Calu3 (cell line): Measurements from ENCODE around the gene PIK3C2G. TPM values are rescaled to one million over a fixed set of nuclear protein-coding genes. Genes with fewer than 3 reads are reported as not detected.

Experiments used
- BruUV-seq: library from RNA; stranded (reverse); fragments of 400-500 nt; replicated peaks from 2 replicates; lab custom pipeline; 2021; lab: Mats Ljungman, UMichigan
- CTCF ChIA-PET: fragments of 300-600 bp; sonication (Branson Sonifier 250); formaldehyde crosslinking; loops from one replicate; lab custom pipeline; 2022; ENCODE audit warnings: antibody characterized with exemption; lab: Charles Lee
- DNase-seq: peaks from one replicate; pipeline ENCODE4 v3.0.0; 2022
- H3K27ac Mint-ChIP-seq: one replicate; pipeline ENCODE4 v1.8.0; 2022; ENCODE audit warnings: mixed read lengths; ENCODE audit not compliant: unreplicated experiment
- H3K27me3 Mint-ChIP-seq: one replicate; pipeline ENCODE4 v1.8.0; 2022; ENCODE audit warnings: mixed read lengths; ENCODE audit not compliant: unreplicated experiment
- H3K36me3 Mint-ChIP-seq: one replicate; pipeline ENCODE4 v1.8.0; 2022; ENCODE audit warnings: mild to moderate bottlenecking, moderate library complexity, mixed read lengths; ENCODE audit not compliant: insufficient read depth, unreplicated experiment
- H3K4me1 Mint-ChIP-seq: one replicate; pipeline ENCODE4 v1.8.0; 2022; ENCODE audit warnings: mild to moderate bottlenecking, low read depth, mixed read lengths; ENCODE audit not compliant: unreplicated experiment
- H3K4me3 Mint-ChIP-seq: one replicate; pipeline ENCODE4 v1.8.0; 2022; ENCODE audit warnings: mild to moderate bottlenecking, low read depth, moderate library complexity, mixed read lengths; ENCODE audit not compliant: unreplicated experiment
- H3K9me3 Mint-ChIP-seq: one replicate; pipeline ENCODE4 v1.8.0; 2022; ENCODE audit warnings: low read depth, mixed read lengths; ENCODE audit not compliant: unreplicated experiment
- intact Hi-C: fragments of 100-400 bp; cut with micrococcal nuclease; formaldehyde crosslinking; loops from one replicate; pipeline ENCODE4 v1.10.0; 2022; ENCODE audit not compliant: unreplicated experiment
- total RNA-seq: library from RNA; stranded (reverse); gene quantifications from 2 replicates; pipeline ENCODE4 v1.2.3, GENCODE V29; 2022
- TF ChIP-seq, protein P1 (sequence below): fragments of 200-600 bp; IDR thresholded peaks from one replicate; pipeline ENCODE4 v1.8.0; 2022; ENCODE audit warnings: antibody characterized with exemption; ENCODE audit not compliant: unreplicated experiment

Gene PIK3C2G
- total RNA-seq, 1 experiment from 2014 or later = 24.0 TPM

GRCh38 chr12:18470251-18470650, 208.9 kb downstream of the PIK3C2G start:
- intact Hi-C loops = no loop called here
- DNase-seq = no peak
- H3K4me3 Mint-ChIP-seq = no peak overlapping the region
- no peaks in the 10 kb centered on the region for H3K36me3 Mint-ChIP-seq
- CTCF ChIA-PET = interaction anchor here (0.6 to 1.1 kb wide), 2 partner anchors 10 to 834 kb away, joined by 3 read pairs; no protein-coding TSS in a partner anchor
- H3K4me1 Mint-ChIP-seq = no peaks in the 10 kb centered on the region
- TF ChIP-seq, protein P1, sequence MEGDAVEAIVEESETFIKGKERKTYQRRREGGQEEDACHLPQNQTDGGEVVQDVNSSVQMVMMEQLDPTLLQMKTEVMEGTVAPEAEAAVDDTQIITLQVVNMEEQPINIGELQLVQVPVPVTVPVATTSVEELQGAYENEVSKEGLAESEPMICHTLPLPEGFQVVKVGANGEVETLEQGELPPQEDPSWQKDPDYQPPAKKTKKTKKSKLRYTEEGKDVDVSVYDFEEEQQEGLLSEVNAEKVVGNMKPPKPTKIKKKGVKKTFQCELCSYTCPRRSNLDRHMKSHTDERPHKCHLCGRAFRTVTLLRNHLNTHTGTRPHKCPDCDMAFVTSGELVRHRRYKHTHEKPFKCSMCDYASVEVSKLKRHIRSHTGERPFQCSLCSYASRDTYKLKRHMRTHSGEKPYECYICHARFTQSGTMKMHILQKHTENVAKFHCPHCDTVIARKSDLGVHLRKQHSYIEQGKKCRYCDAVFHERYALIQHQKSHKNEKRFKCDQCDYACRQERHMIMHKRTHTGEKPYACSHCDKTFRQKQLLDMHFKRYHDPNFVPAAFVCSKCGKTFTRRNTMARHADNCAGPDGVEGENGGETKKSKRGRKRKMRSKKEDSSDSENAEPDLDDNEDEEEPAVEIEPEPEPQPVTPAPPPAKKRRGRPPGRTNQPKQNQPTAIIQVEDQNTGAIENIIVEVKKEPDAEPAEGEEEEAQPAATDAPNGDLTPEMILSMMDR = no peak
- no peaks in the 10 kb centered on the region for H3K27me3 Mint-ChIP-seq
- no peak overlapping the region for H3K27ac Mint-ChIP-seq
- no TSS peak for BruUV-seq
- no peaks in the 10 kb centered on the region for H3K9me3 Mint-ChIP-seq

DNA sequence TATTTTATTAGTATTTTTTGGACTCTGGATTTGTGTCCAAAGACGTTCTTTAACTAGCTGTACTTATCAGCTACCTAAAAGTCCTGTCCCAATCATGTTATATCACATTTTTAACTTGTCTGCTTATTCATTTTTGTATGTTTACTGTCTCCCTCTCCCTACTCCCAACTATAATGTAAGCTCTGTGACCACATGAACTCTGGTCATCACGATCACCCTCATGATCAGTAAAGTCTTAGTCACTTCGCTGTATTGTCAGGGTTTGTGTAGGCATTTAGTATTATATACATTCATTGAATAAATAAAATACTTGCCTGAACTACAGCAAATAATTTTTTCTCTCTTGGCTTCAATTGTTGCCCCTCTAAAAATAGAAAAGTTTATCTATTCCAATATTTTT, 211.0 kb downstream of the PIK3C2G start:
- DNase-seq = no peak
- TF ChIP-seq, protein P1 = no peak
- Mint-ChIP-seq H3K27ac (no peak overlapping the region), H3K4me1 (no peaks in the 10 kb centered on the region), H3K36me3 (no peaks in the 10 kb centered on the region), H3K27me3 (no peaks in the 10 kb centered on the region), H3K4me3 (no peak overlapping the region), H3K9me3 (no peaks in the 10 kb centered on the region)
- no TSS peak for BruUV-seq
- intact Hi-C loops = no loop called here
- CTCF ChIA-PET = no interaction called here

DNA sequence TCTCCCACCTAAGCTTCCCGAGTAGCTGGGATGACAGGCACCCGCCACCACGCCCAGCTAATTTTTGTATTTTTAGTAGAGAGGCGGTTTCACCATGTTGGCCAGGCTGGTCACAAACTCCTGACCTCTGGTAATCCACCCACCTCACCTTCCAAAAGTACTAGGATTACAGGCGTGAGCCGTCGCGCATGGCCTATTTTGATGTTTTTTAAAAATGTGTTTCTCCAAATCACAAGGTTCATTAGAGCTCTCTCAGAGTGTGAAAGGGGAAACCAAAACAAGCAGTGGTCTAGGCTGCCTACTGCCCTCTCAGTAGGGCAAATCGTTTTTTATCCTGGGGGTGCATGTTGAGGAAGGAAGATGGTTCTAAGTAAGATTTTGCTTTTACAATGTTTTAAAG, 211.5 kb downstream of the PIK3C2G start:
- TF ChIP-seq, protein P1 = no peak
- no peak for DNase-seq
- Mint-ChIP-seq H3K9me3 (no peaks in the 10 kb centered on the region), H3K27me3 (no peaks in the 10 kb centered on the region), H3K4me3 (no peak overlapping the region), H3K4me1 (no peaks in the 10 kb centered on the region), H3K27ac (no peak overlapping the region), H3K36me3 (no peaks in the 10 kb centered on the region)
- no TSS peak for BruUV-seq
- intact Hi-C loops = no loop called here
- CTCF ChIA-PET = no interaction called here

GRCh38 chr12:18476861-18477260, 215.5 kb downstream of the PIK3C2G start:
- H3K27me3 Mint-ChIP-seq = no peaks in the 10 kb centered on the region
- intact Hi-C loops = no loop called here
- H3K4me3 Mint-ChIP-seq = no peak overlapping the region
- H3K4me1 Mint-ChIP-seq = peaks cover 9% of the 10 kb centered on the region
- no peaks in the 10 kb centered on the region for H3K9me3 Mint-ChIP-seq
- CTCF ChIA-PET = no interaction called here
- H3K27ac Mint-ChIP-seq = no peak overlapping the region
- DNase-seq = no peak
- TF ChIP-seq, protein P1 = no peak
- H3K36me3 Mint-ChIP-seq = no peaks in the 10 kb centered on the region
- no TSS peak for BruUV-seq
